Tibial nerve (tissue), 4 donors: ENCODE results near the gene ABCG1. TPM values are rescaled to one million over a fixed set of nuclear protein-coding genes. Genes with fewer than 3 reads are reported as not detected.

Experiments
- DNase-seq, 2 donors: peaks; one replicate each; pipeline ENCODE4 v3.0.0-alpha.2; 2019; ENCODE audit warnings: low spot score in 2 of 2
- H3K27ac ChIP-seq, 4 donors: fragments of 200-600 bp; sonication (generic) in 3 of 4; one replicate each; pipeline ENCODE4 v1.5.1; 2017 to 2019; ENCODE audit warnings: mild to moderate bottlenecking in 1 of 4
- H3K27me3 ChIP-seq, 2 donors: fragments of 200-600 bp; sonication (generic) in 1 of 2; one replicate each; pipeline versions ENCODE4 v1.5.1 to v1.6.0; 2017 to 2019
- H3K36me3 ChIP-seq, 3 donors: fragments of 200-600 bp; sonication (generic); one replicate each; pipeline ENCODE4 v1.5.1; 2018 to 2019
- H3K4me1 ChIP-seq, 4 donors: fragments of 200-600 bp; sonication (generic) in 3 of 4; one replicate each; pipeline ENCODE4 v1.5.1; 2017 to 2019
- H3K4me3 ChIP-seq, 4 donors: fragments of 200-600 bp; sonication (generic) in 3 of 4; one replicate each; pipeline ENCODE4 v1.5.1; 2017 to 2019; ENCODE audit warnings: mild to moderate bottlenecking in 1 of 4, moderate library complexity in 1 of 4
- H3K9me3 ChIP-seq, 4 donors: fragments of 200-600 bp; sonication (generic) in 3 of 4; one replicate each; pipeline ENCODE4 v1.5.1; 2017 to 2019
- EP300 ChIP-seq, 2 donors: sonication (generic); formaldehyde crosslinking; IDR thresholded peaks; one replicate each; pipeline ENCODE4 v1.6.1; 2017; ENCODE audit warnings: antibody characterized with exemption in 2 of 2, mild to moderate bottlenecking in 1 of 2
- POLR2A ChIP-seq, 2 donors: fragments of 450-650 bp; IDR thresholded peaks; one replicate each; pipeline ENCODE4 v1.6.1; 2017; ENCODE audit warnings: antibody characterized with exemption in 2 of 2, mild to moderate bottlenecking in 2 of 2, moderate library complexity in 2 of 2
- WGBS, 2 donors: methylation state at CpG; one replicate each; pipeline ENCODE4 v1.1.5; 2018; 5-methylcytosine and 5-hydroxymethylcytosine counted together
- total RNA-seq, 4 donors: library from RNA; depleted of rRNA; stranded (reverse); fragments of >200 nt; gene quantifications; one replicate each; pipeline ENCODE4 v1.1.0, GENCODE V29; 2016
- TF ChIP-seq, protein P1 (sequence below), 5 experiments: fragments of 200-600 bp in 3 of 5; fragments of 450-650 bp in 2 of 5; sonication (generic) in 3 of 5; IDR thresholded peaks; one replicate each; pipeline ENCODE4 v1.5.1; 2016 to 2019; ENCODE audit warnings: antibody characterized with exemption in 5 of 5, mild to moderate bottlenecking in 3 of 5, moderate library complexity in 2 of 5

ABCG1 gene
- total RNA-seq, 4 donors from 2014 or later = 10.5 to 32.8 (median 18.6) TPM

DNA sequence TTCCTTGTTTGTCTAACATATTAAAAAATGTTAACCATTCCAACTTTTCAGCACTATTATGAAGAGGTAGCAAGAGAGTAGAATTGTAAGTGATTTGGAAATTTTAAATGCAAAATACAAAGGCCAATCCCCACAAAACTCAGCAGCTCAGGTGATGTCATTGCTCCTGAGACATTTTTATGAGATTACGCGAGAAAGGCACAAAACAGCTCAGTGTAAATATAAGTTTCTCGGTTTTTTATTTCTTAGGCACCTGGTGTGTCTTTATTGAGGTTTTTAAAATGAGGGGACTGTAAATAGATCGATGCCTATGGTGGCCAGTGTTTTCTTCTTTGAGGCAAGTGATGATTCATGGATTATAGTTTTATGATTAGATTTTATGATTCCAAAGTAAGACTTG lies 6.1 kb downstream of the ABCG1 start:
- H3K36me3 ChIP-seq = no peaks in the 10 kb centered on the region
- peaks cover 0 to 52% (median 20%) of the 10 kb centered on the region in 4 donors for H3K4me1 ChIP-seq
- no peak overlapping the region for H3K4me3 ChIP-seq
- DNase-seq = no peak
- peaks cover 0 to 9% of the 10 kb centered on the region in 2 donors for H3K27me3 ChIP-seq
- H3K9me3 ChIP-seq = no peaks in the 10 kb centered on the region
- TF ChIP-seq, protein P1, sequence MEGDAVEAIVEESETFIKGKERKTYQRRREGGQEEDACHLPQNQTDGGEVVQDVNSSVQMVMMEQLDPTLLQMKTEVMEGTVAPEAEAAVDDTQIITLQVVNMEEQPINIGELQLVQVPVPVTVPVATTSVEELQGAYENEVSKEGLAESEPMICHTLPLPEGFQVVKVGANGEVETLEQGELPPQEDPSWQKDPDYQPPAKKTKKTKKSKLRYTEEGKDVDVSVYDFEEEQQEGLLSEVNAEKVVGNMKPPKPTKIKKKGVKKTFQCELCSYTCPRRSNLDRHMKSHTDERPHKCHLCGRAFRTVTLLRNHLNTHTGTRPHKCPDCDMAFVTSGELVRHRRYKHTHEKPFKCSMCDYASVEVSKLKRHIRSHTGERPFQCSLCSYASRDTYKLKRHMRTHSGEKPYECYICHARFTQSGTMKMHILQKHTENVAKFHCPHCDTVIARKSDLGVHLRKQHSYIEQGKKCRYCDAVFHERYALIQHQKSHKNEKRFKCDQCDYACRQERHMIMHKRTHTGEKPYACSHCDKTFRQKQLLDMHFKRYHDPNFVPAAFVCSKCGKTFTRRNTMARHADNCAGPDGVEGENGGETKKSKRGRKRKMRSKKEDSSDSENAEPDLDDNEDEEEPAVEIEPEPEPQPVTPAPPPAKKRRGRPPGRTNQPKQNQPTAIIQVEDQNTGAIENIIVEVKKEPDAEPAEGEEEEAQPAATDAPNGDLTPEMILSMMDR (IDR thresholded peaks at IDR 0.05) = no peak
- no peak for TF ChIP-seq EP300 (IDR thresholded peaks at IDR 0.05)
- TF ChIP-seq POLR2A (IDR thresholded peaks at IDR 0.05) = no peak
- H3K27ac ChIP-seq = no peak overlapping the region
- 83 to 89% methylated on average over 4 of the region's 4 CpGs for WGBS, 2 donors

GRCh38 chr21:42225571-42226155 lies 6.7 kb downstream of the ABCG1 start:
- Histone ChIP-seq H3K4me3 (no peak overlapping the region), H3K27me3 (peaks cover 0 to 7% of the 10 kb centered on the region in 2 donors), H3K9me3 (no peaks in the 10 kb centered on the region), H3K27ac (no peak overlapping the region), H3K4me1 (peaks cover 0 to 46% (median 18%) of the 10 kb centered on the region in 4 donors), H3K36me3 (no peaks in the 10 kb centered on the region)
- DNase-seq = no peak
- no peak for TF ChIP-seq POLR2A (IDR thresholded peaks at IDR 0.05)
- TF ChIP-seq EP300 (IDR thresholded peaks at IDR 0.05) = no peak
- TF ChIP-seq, protein P1 (IDR thresholded peaks at IDR 0.05) = no peak
- 92 to 93% methylated on average over 13 of the region's 13 CpGs for WGBS, 2 donors

DNA sequence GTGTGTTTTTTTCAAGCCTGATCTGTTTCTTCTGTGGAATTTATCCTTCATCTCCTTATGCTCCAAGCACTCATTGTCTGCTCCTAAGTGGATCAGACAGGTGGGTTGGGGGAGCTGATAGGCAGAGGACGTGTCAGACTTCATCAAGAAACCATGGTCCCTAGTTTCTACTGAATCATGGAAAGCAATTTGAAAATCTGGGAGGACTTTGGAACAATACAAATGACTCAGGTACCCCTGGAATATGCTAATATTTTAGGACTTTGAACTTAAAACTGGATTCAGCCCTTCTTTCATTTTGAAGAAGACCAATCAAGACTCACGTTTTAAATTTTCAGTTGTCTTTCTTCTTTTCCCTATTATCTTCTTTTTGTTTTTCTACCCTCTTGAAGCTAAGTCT lies 7.7 kb downstream of the ABCG1 start:
- TF ChIP-seq, protein P1 (IDR thresholded peaks at IDR 0.05) = no peak
- TF ChIP-seq POLR2A (IDR thresholded peaks at IDR 0.05) = no peak
- TF ChIP-seq EP300 (IDR thresholded peaks at IDR 0.05) = no peak
- Histone ChIP-seq H3K4me3 (no peak overlapping the region), H3K27ac (peak overlapping the region in 1 of 4 donors; percentile 66), H3K9me3 (no peaks in the 10 kb centered on the region), H3K4me1 (peaks cover 0 to 38% (median 16%) of the 10 kb centered on the region in 4 donors), H3K27me3 (no peaks in the 10 kb centered on the region), H3K36me3 (no peaks in the 10 kb centered on the region)
- DNase-seq = no peak
- WGBS, 2 donors = 94 to 96% methylated on average over 2 of the region's 2 CpGs

DNA sequence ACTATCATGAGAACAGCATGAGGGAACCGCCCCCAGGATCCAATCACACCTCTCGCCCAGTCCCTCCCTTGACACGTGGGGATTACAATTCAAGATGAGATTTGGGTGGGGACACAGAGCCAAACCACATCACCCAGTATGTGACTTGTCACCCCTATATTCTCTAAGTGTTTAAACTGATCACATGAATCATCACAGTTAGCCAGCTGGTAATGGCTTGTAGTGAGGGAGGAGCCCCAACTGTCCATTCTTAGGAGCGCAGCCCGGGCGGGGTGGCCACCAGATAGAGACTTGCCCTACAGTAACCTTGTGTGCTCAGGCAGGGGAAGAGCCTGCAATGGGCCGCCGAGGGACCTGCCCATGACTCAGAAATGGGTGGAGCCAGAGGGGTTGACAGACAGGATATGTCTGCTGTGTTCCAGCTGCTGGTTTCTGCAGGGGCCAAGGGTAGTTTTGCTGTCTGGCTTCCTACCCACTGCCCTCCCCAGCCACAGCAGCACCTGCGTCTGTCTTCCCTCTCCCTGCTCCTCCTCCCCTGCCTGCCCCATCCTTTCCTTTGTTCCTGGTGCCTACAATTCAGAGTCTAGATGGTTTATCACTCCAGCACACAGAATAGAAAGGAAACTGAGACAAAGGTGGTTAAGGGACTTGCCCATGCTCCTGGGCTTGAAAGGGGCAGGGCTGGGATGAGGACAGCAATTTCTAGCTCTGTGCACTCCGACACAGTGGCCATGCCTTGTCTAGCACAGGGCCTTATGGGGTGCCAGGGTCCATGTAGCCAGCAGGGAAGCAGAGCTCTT lies 9.2 kb downstream of the ABCG1 start:
- Histone ChIP-seq H3K4me3 (no peak overlapping the region), H3K36me3 (no peaks in the 10 kb centered on the region), H3K27ac (peak overlapping the region in 2 of 4 donors; percentile 23 to 66), H3K27me3 (no peaks in the 10 kb centered on the region), H3K9me3 (no peaks in the 10 kb centered on the region), H3K4me1 (peaks cover 0 to 40% (median 22%) of the 10 kb centered on the region in 4 donors)
- 37 to 64% methylated on average over 10 of the region's 10 CpGs for WGBS, 2 donors
- peak; percentile 82 to 91 for DNase-seq
- TF ChIP-seq EP300 (IDR thresholded peaks at IDR 0.05) = peak; percentile 34 to 70
- TF ChIP-seq POLR2A (IDR thresholded peaks at IDR 0.05) = no peak

GRCh38 chr21:42228709-42229220 lies 9.8 kb downstream of the ABCG1 start:
- no peak for DNase-seq
- H3K9me3 ChIP-seq = no peaks in the 10 kb centered on the region
- H3K27me3 ChIP-seq = no peaks in the 10 kb centered on the region
- peaks cover 0 to 47% (median 28%) of the 10 kb centered on the region in 4 donors for H3K4me1 ChIP-seq
- WGBS, 2 donors = 89 to 95% methylated on average over 11 of the region's 11 CpGs
- TF ChIP-seq, protein P1 (IDR thresholded peaks at IDR 0.05) = no peak
- TF ChIP-seq EP300 (IDR thresholded peaks at IDR 0.05) = no peak
- no peak for TF ChIP-seq POLR2A (IDR thresholded peaks at IDR 0.05)
- no peaks in the 10 kb centered on the region for H3K36me3 ChIP-seq
- peak overlapping the region in 2 of 4 donors; percentile 1 to 66 for H3K27ac ChIP-seq
- H3K4me3 ChIP-seq = no peak overlapping the region
